Stimulated activated CD8-positive, alpha-beta memory T cell treated with anti-CD3 and anti-CD28 coated beads, Interleukin-7, amount 100 ng/mL, for 4 hours (primary cell): ENCODE measurements around the gene SLC35A3.
"Not testable (repeated sequence)": the region's sequence is repeated elsewhere in the genome, so short reads cannot be mapped to it uniquely, and the experiment has no call there.

ENCODE experiments used
- DNase-seq, 2 donors: peaks; one replicate each; pipeline ENCODE4 v3.0.0-alpha.2; 2020; ENCODE audit warnings: low read depth in 2 of 2

SLC35A3 gene

DNA sequence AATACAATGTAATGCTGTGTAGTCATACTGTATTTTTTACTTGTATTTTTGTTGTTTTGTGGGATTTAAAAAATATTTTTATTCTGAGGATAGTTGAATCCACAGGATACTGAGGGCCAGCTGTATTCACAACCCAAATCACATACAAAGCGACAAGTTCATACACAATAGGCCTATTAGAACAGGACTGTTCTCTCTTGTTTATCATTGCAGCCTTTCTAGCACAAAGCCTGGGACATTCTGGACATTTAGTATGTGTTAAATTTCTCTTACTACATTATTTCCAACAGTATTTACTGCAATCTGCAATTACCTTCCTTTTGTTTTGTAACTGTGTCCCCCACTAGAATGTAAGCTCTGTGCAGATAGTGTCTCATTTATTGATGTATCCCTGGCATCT is 65.4 kb downstream of the SLC35A3 start:
- no peak for DNase-seq

DNA sequence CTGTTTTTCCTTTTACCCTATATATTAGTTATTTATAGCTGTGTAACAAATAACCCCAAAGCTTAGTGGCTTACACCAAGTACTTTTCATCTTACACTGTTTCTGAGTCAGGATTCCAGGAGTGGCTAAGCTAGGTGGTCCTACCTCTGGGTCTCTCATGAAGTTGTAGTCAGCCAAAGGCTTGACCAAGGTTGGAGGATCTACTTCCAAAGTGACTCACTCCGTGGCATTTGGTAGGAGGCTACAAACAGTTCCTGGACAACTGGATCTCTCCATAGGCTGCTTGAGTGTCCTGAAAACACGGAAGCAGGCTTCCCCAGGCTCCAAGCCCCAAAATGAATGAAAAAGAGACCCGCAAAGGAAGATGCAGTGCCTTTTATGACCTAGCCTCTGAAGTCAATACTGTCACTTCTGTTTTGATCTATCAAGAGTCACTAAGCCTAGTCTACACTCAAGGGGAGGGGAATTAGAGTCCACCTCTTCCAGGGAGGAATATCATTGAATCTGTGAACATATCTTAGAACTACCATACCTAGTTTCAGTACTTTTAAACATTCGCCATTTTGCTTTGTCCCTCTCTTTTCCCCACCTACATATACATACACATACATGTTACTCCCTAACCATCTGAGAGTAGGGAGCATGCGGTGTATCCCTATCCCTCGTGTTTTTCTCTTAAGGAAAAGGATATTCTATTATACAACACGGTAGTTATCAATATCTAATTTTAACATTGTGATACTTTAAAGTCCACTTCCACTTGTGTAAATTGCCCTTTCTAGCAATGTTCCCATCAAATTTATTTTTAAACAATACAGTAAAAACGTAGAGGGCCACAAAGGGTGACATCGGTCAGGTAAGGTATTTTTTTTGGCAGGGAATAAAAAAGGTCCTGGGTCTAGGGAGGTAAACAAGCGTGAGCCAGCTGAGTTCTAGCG is 67.2 kb downstream of the SLC35A3 start:
- no peak for DNase-seq

DNA sequence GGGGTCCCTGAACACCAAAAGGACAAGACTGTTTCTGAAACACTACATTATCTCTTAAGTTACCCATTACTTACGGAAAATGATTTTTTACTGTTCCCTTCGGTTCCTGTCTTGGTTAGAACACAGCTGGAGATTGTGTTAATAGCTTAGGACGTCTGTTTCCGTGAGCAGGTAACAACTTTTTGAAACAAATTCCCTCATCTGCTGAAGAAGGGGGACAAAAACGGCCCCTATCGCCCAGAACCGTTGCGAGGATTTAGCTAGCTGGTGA is 67.8 kb downstream of the SLC35A3 start:
- DNase-seq: no peak

DNA sequence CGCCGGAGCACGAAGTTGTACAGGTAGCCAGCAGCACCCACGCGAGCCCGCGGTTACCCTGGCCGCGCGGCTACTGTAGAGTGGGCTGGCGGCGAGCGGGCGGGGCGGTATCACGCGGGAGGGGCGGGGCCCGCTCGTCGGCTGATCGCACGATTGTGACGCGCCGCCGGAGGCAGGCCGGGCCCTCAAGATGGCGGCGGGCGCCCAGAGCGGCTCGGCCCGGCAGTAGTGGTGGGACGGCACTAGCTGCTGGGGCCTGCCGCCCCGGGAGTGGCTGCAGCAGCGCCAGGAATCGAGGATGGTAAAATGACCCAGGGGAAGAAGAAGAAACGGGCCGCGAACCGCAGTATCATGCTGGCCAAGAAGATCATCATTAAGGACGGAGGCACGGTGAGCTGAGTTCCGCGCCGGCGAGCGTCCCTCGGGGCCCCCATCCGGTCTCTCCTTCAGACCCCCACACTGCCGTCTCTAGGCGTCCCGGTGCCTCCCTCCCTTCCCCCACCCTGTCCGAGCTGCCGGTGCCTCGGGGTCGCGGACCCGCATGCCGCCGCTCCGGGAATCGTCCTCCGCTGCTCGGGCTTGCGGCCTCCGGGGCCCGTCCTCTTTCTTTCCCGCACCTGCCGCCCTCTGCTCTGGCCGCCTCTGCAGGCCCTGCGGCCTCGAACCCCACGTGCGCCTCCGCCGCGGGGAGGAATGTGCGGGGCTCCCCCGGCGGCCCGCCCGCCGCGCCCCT is 68.3 kb downstream of the SLC35A3 start:
- DNase-seq: peak; percentile 79 to 92

DNA sequence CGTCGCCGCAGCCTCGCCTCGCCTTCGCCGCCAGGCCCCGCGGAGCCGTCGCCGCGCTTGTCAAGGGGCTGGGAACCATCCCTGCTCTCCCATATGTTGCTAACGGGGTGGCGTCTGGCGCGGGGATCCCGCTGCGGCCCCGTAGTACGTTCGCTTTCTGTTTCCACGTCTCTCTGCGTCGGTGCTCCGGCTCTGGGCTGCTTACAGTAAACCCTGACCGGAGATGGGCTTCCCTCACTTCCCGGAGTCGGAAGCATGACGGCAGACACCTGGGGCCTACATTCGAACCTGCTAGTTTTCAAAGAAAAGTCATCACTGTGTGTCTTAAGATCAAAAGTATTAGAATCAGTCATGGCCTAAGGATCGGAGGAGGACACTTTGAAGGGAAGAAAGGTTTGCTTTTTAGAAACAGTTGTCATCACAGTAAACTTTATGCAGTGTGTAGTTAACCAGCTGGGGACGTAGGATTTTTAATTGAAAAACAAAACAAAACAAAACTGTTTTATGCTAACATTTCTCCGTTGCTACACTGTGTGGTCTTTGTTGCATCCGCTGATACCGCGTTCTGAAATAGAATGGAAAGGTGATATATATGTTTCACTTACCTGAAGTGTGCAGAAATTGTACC is 69.0 kb downstream of the SLC35A3 start:
- peak; percentile 70 to 71 for DNase-seq

DNA sequence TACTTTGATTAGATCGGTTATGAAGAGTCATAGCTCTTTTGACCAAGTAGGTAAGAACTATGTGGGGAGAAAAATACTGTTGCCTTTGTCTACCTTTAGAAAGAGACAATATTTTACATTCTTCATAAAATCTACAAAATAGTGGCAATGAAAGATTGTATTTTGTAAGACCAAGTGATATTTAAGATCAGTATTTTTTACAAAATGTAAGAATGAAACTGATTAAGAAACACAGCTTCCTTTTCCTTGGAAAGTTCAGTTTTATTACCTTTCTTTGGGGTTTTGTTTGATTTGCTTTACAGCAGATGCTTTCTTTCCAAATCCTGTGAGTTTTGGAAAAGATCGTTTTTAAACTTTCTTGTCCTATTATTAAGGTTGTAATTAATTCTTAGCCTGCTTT is 69.8 kb downstream of the SLC35A3 start:
- DNase-seq: no peak

DNA sequence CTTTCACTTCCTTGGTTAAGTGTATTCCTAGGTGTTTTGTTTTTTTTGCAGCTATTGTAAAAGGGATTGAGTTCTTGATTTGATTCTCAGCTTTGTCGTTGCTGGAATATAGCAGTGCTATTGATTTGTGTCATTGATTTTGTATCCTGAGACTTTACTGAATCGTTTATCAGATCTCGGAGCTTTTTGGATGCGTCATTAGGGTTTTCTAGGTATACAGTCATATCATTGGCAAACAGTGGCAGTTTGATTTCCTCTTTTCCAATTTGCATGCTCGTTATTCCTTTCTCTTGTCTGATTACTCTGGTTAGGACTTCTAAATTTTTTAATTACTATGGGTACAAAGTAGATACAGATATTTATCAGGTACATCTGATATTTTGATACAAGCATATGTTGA is 75.4 kb downstream of the SLC35A3 start:
- no peak for DNase-seq

DNA sequence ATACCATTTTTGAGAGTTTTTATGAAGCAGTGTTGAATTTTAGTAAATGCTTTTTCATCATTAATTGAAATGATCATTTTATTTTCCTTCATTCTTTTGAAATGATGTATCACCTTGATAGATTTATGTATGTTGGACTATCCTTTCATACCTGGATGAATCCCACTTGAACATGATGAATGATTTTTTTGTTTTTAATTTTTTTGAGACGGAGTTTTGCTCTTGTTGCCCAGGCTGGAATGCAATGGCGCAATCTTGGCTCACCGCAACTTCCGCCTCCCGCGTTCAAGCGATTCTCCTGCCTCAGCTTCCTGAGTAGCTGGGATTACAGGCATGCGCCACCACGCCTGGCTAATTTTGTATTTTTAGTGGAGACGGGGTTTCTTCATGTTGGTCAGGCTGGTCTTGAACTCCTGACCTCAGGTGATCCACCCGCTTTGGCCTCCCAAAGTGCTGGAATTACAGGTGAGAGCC is 77.5 kb downstream of the SLC35A3 start:
- not testable (repeated sequence) for DNase-seq

DNA sequence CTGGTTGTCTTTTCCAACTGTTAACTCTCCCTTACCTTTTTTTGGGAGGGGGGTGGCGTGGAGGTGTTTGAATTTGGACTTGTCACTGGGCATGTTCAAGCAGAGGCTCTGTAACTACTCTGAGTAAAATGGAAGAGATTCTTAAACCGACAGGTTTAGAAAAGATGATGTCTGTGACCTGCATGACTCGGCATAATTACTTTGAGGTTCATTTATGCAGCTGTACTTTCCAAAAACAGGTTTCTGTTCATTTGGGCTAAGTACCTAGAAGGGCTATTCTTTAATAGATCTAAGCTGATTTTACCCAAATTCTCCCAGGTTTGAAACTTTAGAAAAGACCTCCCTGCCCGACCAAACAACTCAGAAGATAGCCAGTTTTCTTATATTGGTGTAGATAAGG is 80.3 kb downstream of the SLC35A3 start:
- DNase-seq: no peak

DNA sequence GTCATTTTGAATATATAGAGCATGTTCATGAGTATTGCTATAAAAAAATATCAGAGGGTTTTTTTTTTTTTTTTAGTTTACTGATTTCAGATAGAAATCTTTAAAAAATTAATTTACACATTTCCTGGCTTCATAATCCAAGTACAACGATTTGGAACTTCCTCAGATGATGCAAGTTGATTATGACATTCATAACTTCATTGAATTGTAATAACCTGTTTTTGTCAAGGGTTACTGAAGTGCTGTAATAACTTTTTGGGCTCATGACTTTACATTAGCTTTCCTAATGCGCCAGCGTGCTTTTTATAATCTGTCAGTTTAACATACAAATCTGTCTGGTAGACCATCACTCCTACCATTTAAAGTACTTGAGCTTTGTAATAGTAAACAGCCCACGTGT is 81.6 kb downstream of the SLC35A3 start:
- no peak for DNase-seq

DNA sequence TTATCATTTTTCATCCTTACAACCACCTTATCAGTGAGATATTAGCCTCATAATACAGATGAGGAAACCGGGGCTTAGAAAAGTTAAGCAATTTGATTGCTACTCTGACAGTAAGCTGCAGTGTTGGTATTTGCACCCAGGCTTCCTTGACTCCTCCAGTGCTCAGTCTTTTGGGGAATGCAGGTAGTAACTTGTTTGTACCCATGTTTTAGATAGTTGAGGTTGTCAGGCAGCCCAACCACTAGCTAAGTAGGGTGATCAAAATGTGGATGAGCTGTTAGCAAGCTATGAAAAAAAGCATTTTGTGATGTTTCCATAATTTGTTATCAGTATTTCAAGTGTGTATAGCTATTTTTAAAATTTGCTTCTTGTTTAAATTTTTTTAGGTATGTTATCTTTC is 82.1 kb downstream of the SLC35A3 start:
- no peak for DNase-seq

DNA sequence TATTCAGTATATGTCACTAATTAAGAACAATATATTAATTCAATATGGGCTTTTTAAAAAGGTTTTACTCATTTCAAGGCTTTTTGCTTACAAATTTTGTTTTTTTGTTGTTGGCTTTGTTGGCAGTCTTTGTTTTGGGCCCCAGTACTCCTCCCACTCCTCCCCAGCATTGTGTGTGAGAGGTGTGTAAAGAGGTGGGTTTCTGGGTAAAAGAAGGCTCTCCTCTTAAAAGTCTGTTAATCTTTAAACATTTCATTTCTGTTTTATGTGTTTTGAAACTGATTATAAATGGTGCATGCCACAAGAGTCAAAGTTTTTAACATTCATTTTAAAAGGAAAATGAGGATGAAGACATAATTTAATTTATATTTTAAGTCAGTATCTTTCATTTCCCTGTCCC is 83.3 kb downstream of the SLC35A3 start:
- no peak for DNase-seq

DNA sequence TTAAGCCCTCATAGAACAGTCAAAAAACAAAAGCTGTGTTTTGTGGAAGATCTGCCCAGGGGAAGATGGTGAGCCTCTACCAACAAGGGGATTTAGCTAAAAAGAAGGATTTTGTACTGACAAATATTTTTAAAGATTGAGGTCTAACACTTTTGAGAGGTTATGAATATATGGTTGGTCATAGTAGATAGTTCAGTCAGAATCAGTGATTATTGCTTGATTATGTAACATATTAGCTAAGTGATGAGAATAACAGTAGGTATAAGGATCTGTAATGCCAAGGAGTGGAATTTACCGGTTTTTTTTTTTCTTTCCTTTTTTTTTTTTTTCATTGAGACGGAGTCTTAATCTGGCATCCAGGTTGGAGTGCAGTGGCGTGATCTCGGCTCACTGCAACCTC is 83.9 kb downstream of the SLC35A3 start:
- DNase-seq: no peak

DNA sequence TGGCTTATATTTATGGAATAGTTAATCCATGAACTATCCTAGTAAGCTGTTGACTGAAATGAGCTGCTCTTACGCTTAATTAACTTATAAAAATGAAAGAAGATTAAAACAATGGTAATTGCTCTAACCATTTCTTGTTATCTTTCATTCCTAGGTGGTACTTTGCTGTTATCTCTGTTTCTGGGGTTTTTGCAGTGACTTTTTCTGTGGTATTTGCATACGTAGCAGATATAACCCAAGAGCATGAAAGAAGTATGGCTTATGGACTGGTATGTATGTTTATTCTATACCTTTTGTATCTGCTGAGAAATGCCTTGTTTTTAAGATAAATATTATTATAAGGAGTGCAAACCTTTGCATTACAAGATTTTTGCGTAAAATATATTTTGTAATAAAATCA is 91.9 kb downstream of the SLC35A3 start:
- no peak for DNase-seq

DNA sequence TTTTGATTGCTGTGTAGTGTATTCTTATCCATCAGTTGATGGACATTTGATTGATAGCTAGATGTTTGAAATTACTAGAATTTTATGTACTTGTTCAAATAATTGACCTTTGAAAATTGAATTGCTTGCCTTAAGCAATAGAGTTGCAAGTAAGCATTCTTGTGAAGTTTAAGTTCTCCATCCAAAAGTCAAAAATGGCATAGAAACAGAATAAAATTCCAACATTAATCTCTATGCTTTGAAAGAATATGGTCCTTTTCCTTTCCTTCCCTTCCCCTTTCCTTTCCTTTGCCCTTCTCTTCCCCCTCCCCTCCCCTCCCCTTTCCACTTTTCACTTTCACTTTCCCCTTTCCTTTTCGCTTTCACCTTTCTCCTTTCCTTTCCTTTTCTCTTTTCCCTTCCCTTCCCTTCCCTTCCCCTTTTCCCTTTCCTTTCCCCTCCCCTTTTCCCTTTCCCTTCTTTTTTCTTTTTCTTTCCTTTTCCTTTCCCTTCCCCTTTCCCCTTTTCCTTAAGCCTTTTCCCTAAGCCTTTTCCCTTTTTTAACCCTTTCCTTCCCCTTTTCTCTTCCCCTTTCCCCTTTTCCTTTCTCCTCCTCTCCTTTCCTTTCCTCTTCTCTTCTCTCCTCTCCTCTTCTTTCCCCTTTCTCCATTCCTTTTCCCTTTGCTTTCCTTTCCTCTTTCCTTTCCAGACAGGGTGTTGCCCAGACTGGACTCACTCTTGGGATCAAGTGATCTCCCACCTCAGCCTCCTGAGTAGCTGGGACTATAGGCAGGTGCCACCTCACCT is 95.6 kb downstream of the SLC35A3 start:
- no peak for DNase-seq

DNA sequence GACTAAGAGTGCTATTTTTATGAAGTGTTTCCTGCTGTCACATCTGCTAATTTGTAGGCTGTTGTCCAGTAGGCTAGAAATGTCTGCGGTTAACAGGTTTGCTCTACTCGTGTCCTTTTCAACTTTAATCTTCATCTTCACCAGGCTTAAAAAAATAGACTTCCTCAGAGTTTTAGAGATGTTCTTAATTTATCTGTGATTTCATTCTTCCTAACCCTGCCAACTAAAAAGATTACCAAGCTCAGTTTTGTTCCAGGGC is 96.1 kb downstream of the SLC35A3 start:
- DNase-seq: no peak

DNA sequence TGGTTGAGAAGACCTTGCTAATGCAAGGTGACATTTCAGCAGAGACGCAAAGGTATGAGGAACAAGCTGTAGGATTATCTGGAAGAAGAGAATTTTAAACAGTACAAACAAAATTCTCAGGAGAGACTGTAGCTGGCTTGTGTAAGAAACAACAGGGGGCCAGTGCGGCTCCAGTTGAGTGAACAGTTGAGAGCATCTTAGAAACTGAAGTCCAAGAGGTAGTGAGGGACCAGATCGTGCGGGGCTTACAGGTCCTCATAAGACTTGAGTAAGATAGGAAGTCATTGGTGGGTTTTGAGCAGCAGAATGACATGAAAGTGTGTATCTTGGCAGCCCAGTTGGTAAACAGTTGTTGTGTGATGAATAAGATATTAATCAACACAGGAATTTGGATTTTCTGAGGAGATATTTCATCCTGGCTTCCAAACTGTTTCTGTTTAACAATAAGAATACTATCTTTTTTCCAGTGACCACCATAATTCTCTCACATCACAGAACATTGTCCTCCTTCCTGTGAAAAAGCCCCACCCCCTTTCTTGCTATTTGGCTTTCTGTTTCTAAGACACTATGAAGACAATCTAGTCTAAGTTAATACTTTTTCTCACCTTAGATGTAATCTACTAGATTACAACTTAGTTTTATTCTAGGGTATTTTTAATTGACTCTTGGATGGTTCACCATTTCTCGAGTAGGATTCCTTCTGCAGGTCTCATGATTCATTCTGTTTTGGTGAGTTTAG is 100.6 kb downstream of the SLC35A3 start:
- no peak for DNase-seq

DNA sequence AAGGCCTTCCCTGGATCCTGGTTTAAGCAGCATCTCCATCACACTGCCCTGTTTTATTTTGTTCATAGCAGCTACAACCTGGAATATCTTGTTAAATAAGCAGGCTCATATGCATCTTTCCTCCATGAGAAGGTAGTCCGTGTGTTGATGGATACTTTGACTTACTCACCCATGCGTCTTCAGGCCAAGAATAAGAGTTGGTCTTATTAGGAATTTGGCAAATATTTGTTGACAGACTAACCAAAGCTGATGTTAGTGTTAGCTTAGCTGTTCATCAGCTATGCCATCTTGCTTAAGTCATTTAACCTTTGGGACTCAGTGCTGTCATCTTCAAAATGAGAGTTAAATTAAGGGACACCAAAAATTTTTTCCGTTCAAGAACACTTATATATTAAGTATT is 103.7 kb downstream of the SLC35A3 start:
- no peak for DNase-seq

DNA sequence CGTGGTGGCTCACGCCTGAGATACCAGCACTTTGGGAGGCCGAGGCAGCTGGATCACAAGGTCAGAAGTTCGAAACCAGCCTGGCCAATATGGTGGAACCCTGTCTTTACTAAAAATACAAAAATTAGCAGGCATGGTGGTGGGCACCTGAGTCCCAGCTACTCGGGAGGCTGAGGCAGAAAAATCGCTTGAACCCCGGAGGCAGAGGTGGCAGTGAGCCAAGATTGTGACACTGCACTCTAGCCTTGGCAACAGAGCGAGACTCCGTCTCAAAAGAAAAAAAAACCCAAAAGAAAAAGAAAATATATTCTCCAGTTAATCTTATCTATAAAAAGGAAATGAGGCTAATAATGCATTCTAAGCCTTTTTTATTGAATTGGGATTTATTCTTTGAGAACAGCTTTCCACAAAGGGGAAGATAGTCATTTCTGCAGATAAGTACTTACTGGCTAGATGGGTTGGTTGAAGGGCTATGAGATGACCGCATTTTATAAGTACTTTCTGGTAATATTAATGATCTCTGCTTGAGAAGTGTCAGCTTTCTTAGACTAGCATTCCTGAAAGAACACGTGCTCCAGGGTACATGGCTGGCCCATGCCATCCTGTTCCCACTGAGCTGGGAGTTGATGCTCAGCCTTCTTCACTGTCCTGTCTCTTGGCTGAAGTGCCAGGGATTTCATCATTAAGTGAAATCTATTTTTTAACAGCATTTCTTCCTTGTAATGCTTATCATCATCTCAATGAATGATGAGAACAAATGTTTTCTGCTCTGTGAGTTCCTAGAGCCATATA is 105.0 kb downstream of the SLC35A3 start:
- no peak for DNase-seq

DNA sequence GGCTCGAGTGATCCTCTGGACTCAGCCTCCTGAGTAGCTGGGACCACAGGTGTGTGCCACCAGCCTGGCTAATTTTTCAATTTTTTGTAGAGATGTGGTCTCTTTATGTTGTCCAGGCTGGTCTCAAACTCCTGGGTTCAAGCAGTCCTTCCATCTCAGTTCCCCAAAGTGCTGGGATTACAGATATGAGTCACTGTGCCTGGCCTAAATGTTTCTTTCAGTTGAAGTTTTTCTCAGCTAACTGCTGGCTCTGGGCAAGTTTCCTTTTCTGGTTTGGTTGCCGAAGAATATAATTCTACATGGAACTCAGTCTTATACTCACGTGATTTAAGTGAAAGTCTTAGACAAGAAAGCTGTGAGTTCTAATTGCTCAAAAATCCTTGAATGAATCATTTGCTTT is 106.0 kb downstream of the SLC35A3 start:
- no peak for DNase-seq

DNA sequence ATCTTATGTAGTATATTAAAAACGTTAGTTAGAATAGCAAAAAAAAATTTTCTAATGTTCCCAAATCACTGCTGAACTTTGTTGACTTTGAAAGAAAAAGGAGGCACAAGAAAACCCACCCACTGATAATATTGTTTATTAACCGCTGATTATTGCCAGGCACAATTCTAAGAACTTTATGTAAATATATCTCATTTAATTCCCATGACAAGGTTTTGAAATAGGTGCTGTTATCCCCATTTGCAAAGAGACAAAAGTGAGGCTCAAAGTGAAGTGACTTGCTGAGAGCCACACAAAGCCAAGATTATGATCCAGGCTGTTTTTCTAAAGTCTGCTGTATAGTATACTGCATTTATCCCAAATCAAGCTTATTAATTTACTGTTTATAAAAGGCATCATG is 106.5 kb downstream of the SLC35A3 start:
- DNase-seq: no peak
